WERI-Rb-1 (cell line): ENCODE measurements around the gene GABRB1.

ENCODE experiments used
- DNase-seq: peaks from one replicate; pipeline ENCODE4 v3.0.0-alpha.2; 2020
- H3K27ac ChIP-seq: fragments of 250-450 bp; sonication (Bioruptor Pico); 2 replicates; pipeline ENCODE4 v1.5.1; 2020; ENCODE audit warnings: mild to moderate bottlenecking, moderate library complexity
- H3K27me3 ChIP-seq: fragments of 250-450 bp; sonication (Bioruptor Pico); 2 replicates; pipeline ENCODE4 v1.5.1; 2021; ENCODE audit warnings: mild to moderate bottlenecking, low read depth, moderate library complexity; ENCODE audit not compliant: insufficient read depth, severe bottlenecking
- H3K36me3 ChIP-seq: fragments of 250-450 bp; sonication (Bioruptor Pico); 2 replicates; pipeline ENCODE4 v1.5.1; 2020; ENCODE audit warnings: mild to moderate bottlenecking, moderate library complexity
- H3K4me3 ChIP-seq: 2 replicates; pipeline ENCODE4 v1.5.1; 2011; ENCODE audit warnings: low read depth, mild to moderate bottlenecking, control low read depth, low read length
- H3K9me3 ChIP-seq: fragments of 250-450 bp; sonication (Bioruptor Pico); 2 replicates; pipeline ENCODE4 v1.5.1; 2021; ENCODE audit warnings: mild to moderate bottlenecking, moderate library complexity; ENCODE audit not compliant: severe bottlenecking
- CTCF ChIP-seq: IDR thresholded peaks from 2 replicates; pipeline ENCODE4 v1.5.1; 2011; ENCODE audit warnings: low read depth, mild to moderate bottlenecking, control low read depth, inconsistent platforms, low read length

The GABRB1 gene

GRCh38 chr4:47251348-47252135 lies 220.2 kb downstream of the GABRB1 start:
- no peak overlapping the region for H3K27ac ChIP-seq
- H3K36me3 ChIP-seq: no peaks in the 10 kb centered on the region
- no peaks in the 10 kb centered on the region for H3K9me3 ChIP-seq
- no peaks in the 10 kb centered on the region for H3K27me3 ChIP-seq
- DNase-seq: no peak
- H3K4me3 ChIP-seq: no peak overlapping the region
- TF ChIP-seq CTCF: no peak

GRCh38 chr4:47263721-47264120 lies 232.4 kb downstream of the GABRB1 start:
- Histone ChIP-seq H3K9me3 (no peaks in the 10 kb centered on the region), H3K27me3 (no peaks in the 10 kb centered on the region), H3K36me3 (no peaks in the 10 kb centered on the region), H3K4me3 (no peak overlapping the region), H3K27ac (no peak overlapping the region)
- TF ChIP-seq CTCF: no peak
- no peak for DNase-seq

- TF ChIP-seq CTCF: no peak
These were observed 239.0 kb downstream of the GABRB1 start for GRCh38 chr4:47270201-47270888.

GRCh38 chr4:47271291-47271690 lies 239.9 kb downstream of the GABRB1 start:
- Histone ChIP-seq H3K4me3 (no peak overlapping the region), H3K9me3 (no peaks in the 10 kb centered on the region), H3K27ac (no peak overlapping the region), H3K36me3 (no peaks in the 10 kb centered on the region), H3K27me3 (no peaks in the 10 kb centered on the region)
- no peak for TF ChIP-seq CTCF
- no peak for DNase-seq

More at GRCh38 chr4:47270201-47270888, 239.0 kb downstream of the GABRB1 start:
- Histone ChIP-seq H3K27me3 (no peaks in the 10 kb centered on the region), H3K4me3 (no peak overlapping the region), H3K9me3 (no peaks in the 10 kb centered on the region), H3K27ac (no peak overlapping the region), H3K36me3 (no peaks in the 10 kb centered on the region)
- DNase-seq: no peak

- TF ChIP-seq CTCF: no peak
- Histone ChIP-seq H3K27ac (no peak overlapping the region), H3K4me3 (no peak overlapping the region), H3K36me3 (no peaks in the 10 kb centered on the region), H3K27me3 (no peaks in the 10 kb centered on the region), H3K9me3 (no peaks in the 10 kb centered on the region)
- DNase-seq: no peak
These were observed 243.5 kb downstream of the GABRB1 start for GRCh38 chr4:47274901-47275300.
